ENCODE measurements around the gene NEAT1. TPM values are rescaled to one million over a fixed set of nuclear protein-coding genes. Genes with fewer than 3 reads are reported as not detected.

NEAT1 gene
- total and polyA plus RNA-seq, 9 of the 15 experiments (the other 6 are each of a cell fraction or from before 2014, with no cell fraction given) = 20.1 to 389 (median 62.8) TPM

- TF ChIP-seq GATAD2A (IDR thresholded peaks at IDR 0.05) = peak; percentile 28; the same call in 1 of the 2 replicates
- no peak for TF ChIP-seq ZNF407 (IDR thresholded peaks at IDR 0.05; ENCODE audit: low read depth)
- TF ChIP-seq ZZZ3 (IDR thresholded peaks at IDR 0.05) = no peak
- TF ChIP-seq NFIC (IDR thresholded peaks at IDR 0.05) = peak; percentile 61
- TF ChIP-seq ZBED1 (IDR thresholded peaks at IDR 0.05) = peak; percentile 70; the same call in 1 of the 2 replicates
- TF ChIP-seq MCM3 (IDR thresholded peaks at IDR 0.05) = no peak
- peak; percentile 17; the same call in 1 of the 2 replicates for TF ChIP-seq KLF10 (CRISPR knock-in tag; IDR thresholded peaks at IDR 0.05)
- no peak for TF ChIP-seq ETV6 (IDR thresholded peaks at IDR 0.05; ENCODE audit: borderline replicate concordance in 1 of 2, low read depth in 2 of 2, low read length in 1 of 2)
- 0 out of 2 replicates have a peak, but pooled peaks have one; percentile 40 for TF ChIP-seq ETV6 (CRISPR knock-in tag; IDR thresholded peaks at IDR 0.05; ENCODE audit: borderline replicate concordance)
- TF ChIP-seq SAFB2 (IDR thresholded peaks at IDR 0.05; ENCODE audit: borderline replicate concordance, low read depth, low read length, severe bottlenecking) = no peak
- TF ChIP-seq STAT5A (IDR thresholded peaks at IDR 0.05; ENCODE audit: borderline replicate concordance, low read length) = no peak
- no peak for TF ChIP-seq ZKSCAN1 (IDR thresholded peaks at IDR 0.05; ENCODE audit: low read depth, low read length)
- TF ChIP-seq CCNT2 (IDR thresholded peaks at IDR 0.05; ENCODE audit: borderline replicate concordance, extremely low read depth, insufficient read length, low read depth, low read length) = peak; percentile 52
- 0 out of 2 replicates have a peak, but pooled peaks have one; percentile 8 for TF ChIP-seq IRF9 (tag; IDR thresholded peaks at IDR 0.05)
- TF ChIP-seq SMARCB1 (IDR thresholded peaks at IDR 0.05; ENCODE audit: insufficient read length, low read depth) = no peak
- TF ChIP-seq PML (IDR thresholded peaks at IDR 0.05; ENCODE audit: low read length) = peak; percentile 6; the same call in 1 of the 2 replicates
Observed at GRCh38 chr11:65429724-65430405, 7.3 kb downstream of the NEAT1 start (continued).

Data from K562 (cell line).